ENCODE data around the gene CAP2. TPM values are rescaled to one million over a fixed set of nuclear protein-coding genes. Genes with fewer than 3 reads are reported as not detected.
"Not testable (repeated sequence)": the region's sequence is repeated elsewhere in the genome, so short reads cannot be mapped to it uniquely, and the experiment has no call there.

CAP2 gene
- total RNA-seq, 2 experiments from 2014 or later = not detected

DNA sequence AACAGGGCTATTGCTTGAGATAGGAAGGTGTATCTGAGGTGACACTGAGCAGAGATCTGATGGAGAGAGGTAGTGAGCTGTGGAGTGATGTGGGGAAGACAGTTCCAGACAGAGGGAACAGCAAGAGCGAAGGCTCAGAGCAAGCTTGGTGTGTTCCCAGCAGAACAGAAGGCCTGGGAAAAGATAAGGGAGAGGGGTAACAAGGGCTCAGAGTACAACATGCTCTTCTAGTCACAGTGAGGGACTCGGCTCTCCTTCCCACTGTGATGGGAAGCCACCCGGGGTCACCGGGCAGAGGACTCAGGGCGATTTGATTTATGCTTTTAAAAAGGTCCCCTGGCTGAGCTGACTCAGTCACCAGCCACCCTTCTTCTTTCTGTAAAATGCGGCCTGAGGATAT, 33.7 kb downstream of the CAP2 start:
- Mint-ChIP-seq H3K27ac (no peak overlapping the region), H3K27me3 (ENCODE audit: low read depth) (no peaks in the 10 kb centered on the region), H3K36me3 (ENCODE audit: low read depth) (no peaks in the 10 kb centered on the region), H3K4me3 (no peak overlapping the region), H3K4me1 (ENCODE audit: low read depth) (no peaks in the 10 kb centered on the region), H3K9me3 (ENCODE audit: insufficient read depth) (no peaks in the 10 kb centered on the region)
- ATAC-seq = no peak
- ChIA-PET CTCF (no interaction called here), POLR2A (no interaction called here)
- no peak for DNase-seq

GRCh38 chr6:17427617-17428016, 34.2 kb downstream of the CAP2 start:
- DNase-seq = no peak
- Mint-ChIP-seq H3K36me3 (ENCODE audit: low read depth) (no peaks in the 10 kb centered on the region), H3K27me3 (ENCODE audit: low read depth) (no peaks in the 10 kb centered on the region), H3K4me1 (ENCODE audit: low read depth) (no peaks in the 10 kb centered on the region), H3K9me3 (ENCODE audit: insufficient read depth) (no peaks in the 10 kb centered on the region), H3K27ac (no peak overlapping the region), H3K4me3 (no peak overlapping the region)
- POLR2A ChIA-PET = no interaction called here
- ATAC-seq = no peak
- CTCF ChIA-PET = interaction anchor here (0.6 kb wide), 1 partner anchor 412 kb away, joined by 3 read pairs; no protein-coding TSS in a partner anchor

- H3K27ac Mint-ChIP-seq; H3K27me3 Mint-ChIP-seq (ENCODE audit: low read depth); ATAC-seq; H3K4me1 Mint-ChIP-seq (ENCODE audit: low read depth); POLR2A ChIA-PET; H3K4me3 Mint-ChIP-seq; H3K9me3 Mint-ChIP-seq (ENCODE audit: insufficient read depth); H3K36me3 Mint-ChIP-seq (ENCODE audit: low read depth); DNase-seq; CTCF ChIA-PET: not testable (repeated sequence)
Measured at GRCh38 chr6:17428595-17429120, 35.3 kb downstream of the CAP2 start.

DNA sequence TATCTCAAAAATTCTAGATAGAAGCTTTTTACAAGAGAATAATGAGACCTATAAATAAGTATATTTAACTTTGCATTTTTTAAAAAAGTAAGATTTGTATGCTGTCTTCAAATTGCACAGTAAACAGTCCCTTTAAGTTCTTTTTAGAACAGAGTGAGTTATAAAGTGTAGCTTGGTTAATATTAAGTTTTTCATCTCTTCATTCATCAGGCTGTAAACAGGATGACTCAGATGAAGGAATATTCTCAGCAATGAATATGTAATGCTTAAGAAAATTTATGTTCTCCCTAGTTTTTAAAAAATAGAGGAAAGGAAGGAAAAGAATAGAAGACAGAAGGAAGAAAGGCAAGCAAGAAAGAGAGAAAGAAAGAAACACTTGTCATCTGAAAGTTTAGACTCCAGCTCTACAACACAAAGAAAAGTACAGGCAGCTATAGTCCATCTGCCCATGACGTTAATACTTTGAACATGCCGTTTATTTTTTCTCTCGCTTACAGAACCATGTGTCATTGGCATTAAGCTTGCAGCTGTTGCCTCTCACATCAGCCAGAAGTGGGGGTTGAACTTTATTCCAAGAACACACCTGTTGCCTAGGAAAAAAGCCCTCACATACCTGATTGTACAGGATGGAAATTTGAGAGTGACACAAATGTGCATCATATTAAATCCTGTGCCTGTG, 36.1 kb downstream of the CAP2 start:
- Mint-ChIP-seq H3K36me3 (ENCODE audit: low read depth) (no peaks in the 10 kb centered on the region), H3K4me3 (no peak overlapping the region), H3K27ac (no peak overlapping the region), H3K9me3 (ENCODE audit: insufficient read depth) (no peaks in the 10 kb centered on the region), H3K4me1 (ENCODE audit: low read depth) (no peaks in the 10 kb centered on the region), H3K27me3 (ENCODE audit: low read depth) (no peaks in the 10 kb centered on the region)
- no peak for DNase-seq
- ATAC-seq = no peak
- CTCF ChIA-PET = no interaction called here
- POLR2A ChIA-PET = no interaction called here

DNA sequence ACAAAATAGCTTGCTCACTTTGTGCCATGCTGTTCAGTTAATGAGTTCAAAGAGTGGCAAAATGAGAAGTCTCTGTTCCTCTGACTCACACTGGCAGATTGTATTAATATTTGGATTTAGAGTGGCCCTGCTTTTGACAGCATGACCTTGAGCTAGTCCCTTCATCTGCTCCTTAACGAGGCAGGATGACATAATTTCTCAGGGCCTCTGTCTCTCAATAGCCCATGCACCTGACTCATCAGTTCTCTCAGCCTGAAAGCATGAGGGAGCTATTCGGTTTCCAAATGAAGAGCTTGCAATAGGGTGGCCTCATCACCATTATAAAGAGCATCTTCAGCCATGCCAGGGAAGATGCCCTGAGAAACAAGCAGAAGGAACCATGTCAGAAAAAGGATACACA, 38.2 kb downstream of the CAP2 start:
- no peak for DNase-seq

DNA sequence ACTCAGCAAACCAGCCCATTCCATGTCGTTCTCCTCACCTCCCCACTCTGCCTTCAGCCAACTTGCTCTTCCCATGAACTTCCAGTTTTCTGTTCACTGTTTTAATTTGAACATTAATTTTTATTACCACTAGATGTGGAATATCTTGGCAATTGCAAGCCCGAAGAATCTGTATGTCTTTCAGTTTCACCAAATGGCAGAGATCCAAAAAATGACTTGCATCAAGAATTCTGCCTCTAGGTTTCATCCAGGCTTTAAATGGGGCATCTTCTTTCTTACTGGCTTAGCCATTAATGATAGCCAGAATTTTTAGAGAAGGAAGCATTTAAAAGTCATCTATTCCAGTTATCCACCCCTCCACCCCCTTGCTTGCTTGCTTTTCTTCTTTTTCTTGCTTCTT, 39.0 kb downstream of the CAP2 start:
- no peaks in the 10 kb centered on the region for H3K27me3 Mint-ChIP-seq (ENCODE audit: low read depth)
- ATAC-seq (no peak), DNase-seq (no peak)
- no peaks in the 10 kb centered on the region for H3K4me1 Mint-ChIP-seq (ENCODE audit: low read depth)
- ChIA-PET CTCF (no interaction called here), POLR2A (no interaction called here)
- H3K9me3 Mint-ChIP-seq (ENCODE audit: insufficient read depth) = peaks cover 4% of the 10 kb centered on the region
- H3K4me3 Mint-ChIP-seq = no peak overlapping the region
- H3K27ac Mint-ChIP-seq = no peak overlapping the region
- no peaks in the 10 kb centered on the region for H3K36me3 Mint-ChIP-seq (ENCODE audit: low read depth)

More for the DNA sequence above, 38.2 kb downstream of the CAP2 start:
- H3K27ac Mint-ChIP-seq = no peak overlapping the region
- no peak overlapping the region for H3K4me3 Mint-ChIP-seq
- peaks cover 4% of the 10 kb centered on the region for H3K9me3 Mint-ChIP-seq (ENCODE audit: insufficient read depth)
- H3K36me3 Mint-ChIP-seq (ENCODE audit: low read depth) = no peaks in the 10 kb centered on the region
- ChIA-PET POLR2A (no interaction called here), CTCF (no interaction called here)
- ATAC-seq = no peak
- H3K27me3 Mint-ChIP-seq (ENCODE audit: low read depth) = no peaks in the 10 kb centered on the region
- H3K4me1 Mint-ChIP-seq (ENCODE audit: low read depth) = no peaks in the 10 kb centered on the region

- Mint-ChIP-seq H3K9me3 (ENCODE audit: insufficient read depth) (peaks cover 4% of the 10 kb centered on the region), H3K27me3 (ENCODE audit: low read depth) (no peaks in the 10 kb centered on the region), H3K4me3 (no peak overlapping the region), H3K27ac (no peak overlapping the region), H3K36me3 (ENCODE audit: low read depth) (no peaks in the 10 kb centered on the region), H3K4me1 (ENCODE audit: low read depth) (no peaks in the 10 kb centered on the region)
- no peak for DNase-seq
- POLR2A ChIA-PET = no interaction called here
- no peak for ATAC-seq
- CTCF ChIA-PET = no interaction called here
Measured at GRCh38 chr6:17439243-17439993, 46.0 kb downstream of the CAP2 start.

DNA sequence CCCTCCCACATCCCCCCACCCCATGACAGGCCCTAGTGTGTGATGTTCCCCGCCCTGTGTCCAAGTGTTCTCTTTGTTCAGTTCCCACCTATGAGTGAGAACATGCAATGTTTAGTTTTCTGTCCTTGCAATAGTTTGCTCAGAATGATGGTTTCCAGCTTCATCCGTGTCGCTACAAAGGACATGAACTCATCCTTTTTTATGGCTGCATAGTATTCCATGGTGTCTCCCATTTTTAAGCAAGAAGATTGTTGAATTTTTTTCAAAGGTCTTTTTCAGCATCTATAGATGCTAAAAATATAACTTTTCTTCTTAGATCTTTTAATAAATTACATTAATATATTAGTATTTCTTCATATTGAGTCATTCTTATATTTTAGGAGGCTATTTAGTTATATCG, 47.4 kb downstream of the CAP2 start:
- CTCF ChIA-PET; H3K36me3 Mint-ChIP-seq (ENCODE audit: low read depth); POLR2A ChIA-PET; ATAC-seq; H3K4me1 Mint-ChIP-seq (ENCODE audit: low read depth); DNase-seq; H3K9me3 Mint-ChIP-seq (ENCODE audit: insufficient read depth); H3K4me3 Mint-ChIP-seq; H3K27ac Mint-ChIP-seq; H3K27me3 Mint-ChIP-seq (ENCODE audit: low read depth): not testable (repeated sequence)

DNA sequence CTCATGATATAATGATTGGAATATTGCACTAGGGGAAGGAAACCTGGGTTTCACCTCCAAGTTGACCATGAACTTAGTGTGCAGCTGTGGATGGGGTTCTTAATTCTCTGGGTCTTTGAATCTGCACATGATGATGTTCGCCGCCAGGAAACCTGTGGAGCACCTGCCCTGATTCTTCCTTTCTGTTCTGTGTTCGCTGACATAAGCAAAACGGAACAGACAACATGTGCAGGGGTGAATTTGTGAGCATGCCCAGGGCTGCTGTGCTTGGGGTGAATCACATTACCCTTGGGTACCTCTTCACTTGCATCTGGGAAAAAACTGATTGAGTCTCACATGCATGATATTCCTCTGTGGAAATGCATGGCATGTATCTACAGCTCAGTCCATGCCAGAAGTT, 48.8 kb downstream of the CAP2 start:
- CTCF ChIA-PET = no interaction called here
- DNase-seq (no peak), ATAC-seq (no peak)
- H3K27me3 Mint-ChIP-seq (ENCODE audit: low read depth) = no peaks in the 10 kb centered on the region
- POLR2A ChIA-PET = no interaction called here
- H3K27ac Mint-ChIP-seq = no peak overlapping the region
- H3K4me3 Mint-ChIP-seq = no peak overlapping the region
- no peaks in the 10 kb centered on the region for H3K36me3 Mint-ChIP-seq (ENCODE audit: low read depth)
- H3K9me3 Mint-ChIP-seq (ENCODE audit: insufficient read depth) = no peaks in the 10 kb centered on the region
- no peaks in the 10 kb centered on the region for H3K4me1 Mint-ChIP-seq (ENCODE audit: low read depth)

GRCh38 chr6:17446713-17447112, 53.3 kb downstream of the CAP2 start:
- CTCF ChIA-PET = no interaction called here
- DNase-seq (no peak), ATAC-seq (no peak)
- H3K9me3 Mint-ChIP-seq (ENCODE audit: insufficient read depth) = no peaks in the 10 kb centered on the region
- POLR2A ChIA-PET = no interaction called here
- H3K36me3 Mint-ChIP-seq (ENCODE audit: low read depth) = no peaks in the 10 kb centered on the region
- no peaks in the 10 kb centered on the region for H3K4me1 Mint-ChIP-seq (ENCODE audit: low read depth)
- no peaks in the 10 kb centered on the region for H3K27me3 Mint-ChIP-seq (ENCODE audit: low read depth)
- no peak overlapping the region for H3K27ac Mint-ChIP-seq
- no peak overlapping the region for H3K4me3 Mint-ChIP-seq

DNA sequence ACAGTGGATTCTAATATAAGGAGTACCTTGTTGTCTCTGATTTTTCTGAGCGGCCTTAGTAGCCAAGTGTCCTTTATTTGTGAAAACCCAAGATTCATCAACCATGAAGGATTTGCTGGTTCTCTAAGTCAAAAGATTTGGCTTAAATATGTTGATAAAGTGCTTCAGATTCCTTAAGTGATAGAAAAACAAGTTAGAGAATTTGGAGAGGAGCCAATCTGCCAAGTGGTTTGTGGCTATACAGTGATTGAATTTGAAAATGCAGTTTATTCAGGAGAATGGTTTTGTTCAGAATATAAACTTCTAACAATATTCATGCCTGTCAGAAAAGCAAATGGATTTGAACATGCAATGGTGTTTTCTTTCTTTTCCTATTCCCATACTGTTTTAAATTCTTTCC, 54.8 kb downstream of the CAP2 start:
- Mint-ChIP-seq H3K4me3 (no peak overlapping the region), H3K36me3 (ENCODE audit: low read depth) (no peaks in the 10 kb centered on the region), H3K4me1 (ENCODE audit: low read depth) (no peaks in the 10 kb centered on the region), H3K27me3 (ENCODE audit: low read depth) (no peaks in the 10 kb centered on the region), H3K27ac (no peak overlapping the region), H3K9me3 (ENCODE audit: insufficient read depth) (no peaks in the 10 kb centered on the region)
- ATAC-seq (no peak), DNase-seq (no peak)
- ChIA-PET CTCF (no interaction called here), POLR2A (no interaction called here)

- Mint-ChIP-seq H3K9me3 (ENCODE audit: insufficient read depth) (no peaks in the 10 kb centered on the region), H3K36me3 (ENCODE audit: low read depth) (no peaks in the 10 kb centered on the region), H3K27ac (no peak overlapping the region), H3K27me3 (ENCODE audit: low read depth) (no peaks in the 10 kb centered on the region), H3K4me1 (ENCODE audit: low read depth) (no peaks in the 10 kb centered on the region), H3K4me3 (no peak overlapping the region)
- ATAC-seq (no peak), DNase-seq (no peak)
- POLR2A ChIA-PET = no interaction called here
- CTCF ChIA-PET = no interaction called here
Measured at GRCh38 chr6:17450397-17450796, 57.0 kb downstream of the CAP2 start.

GRCh38 chr6:17450832-17451231, 57.4 kb downstream of the CAP2 start:
- Mint-ChIP-seq H3K9me3 (ENCODE audit: insufficient read depth) (no peaks in the 10 kb centered on the region), H3K4me1 (ENCODE audit: low read depth) (no peaks in the 10 kb centered on the region), H3K27ac (no peak overlapping the region), H3K4me3 (no peak overlapping the region), H3K27me3 (ENCODE audit: low read depth) (no peaks in the 10 kb centered on the region), H3K36me3 (ENCODE audit: low read depth) (no peaks in the 10 kb centered on the region)
- DNase-seq (no peak), ATAC-seq (no peak)
- CTCF ChIA-PET = no interaction called here
- POLR2A ChIA-PET = no interaction called here

Data from activated CD8-positive, alpha-beta T cell treated with anti-CD3 and anti-CD28 coated beads, Interleukin-2, amount 10 ng/mL, durations not matched to agents 7 days and 5 days (primary cell).